Measurements from ENCODE around the gene EDARADD. TPM values are rescaled to one million over a fixed set of nuclear protein-coding genes. Genes with fewer than 3 reads are reported as not detected.

EDARADD gene
- total RNA-seq, 1 experiment from 2014 or later, result 0.30 TPM

GRCh38 chr1:236353813-236354212, 40.3 kb upstream of the EDARADD start:
- intact Hi-C loops (cut with micrococcal nuclease), result no loop called here
- no peak for TF ChIP-seq MAX (IDR thresholded peaks at IDR 0.05)
- TF ChIP-seq POLR2AphosphoS5 (IDR thresholded peaks at IDR 0.05; ENCODE audit: low read depth, low read length), result no peak
- TF ChIP-seq SP1 (IDR thresholded peaks at IDR 0.05; ENCODE audit: low read depth), result no peak
- no peak for TF ChIP-seq REST (IDR thresholded peaks at IDR 0.05; ENCODE audit: low read depth)
- no peak for TF ChIP-seq EZH2phosphoT487 (IDR thresholded peaks at IDR 0.05; ENCODE audit: borderline replicate concordance)
- TF ChIP-seq EZH2 (IDR thresholded peaks at IDR 0.05), result no peak
- TF ChIP-seq ZFX (IDR thresholded peaks at IDR 0.05), result no peak
- TF ChIP-seq ZNF274 (IDR thresholded peaks at IDR 0.05; ENCODE audit: low read depth, low read length), result no peak
- TF ChIP-seq SIN3A (IDR thresholded peaks at IDR 0.05; ENCODE audit: low read depth), result no peak
- TF ChIP-seq CTCF (IDR thresholded peaks at IDR 0.05 in 2 of 3, conservative IDR thresholded peaks at IDR 0.05 in 1 of 3; ENCODE audit: borderline replicate concordance in 1 of 3, insufficient read depth in 1 of 3, low read depth in 2 of 3, low read length in 2 of 3), result no peak
- TF ChIP-seq SRF (IDR thresholded peaks at IDR 0.05; ENCODE audit: low read depth), result no peak
- no peak for TF ChIP-seq CBX3 (IDR thresholded peaks at IDR 0.05; ENCODE audit: low read depth)
- TF ChIP-seq ZBTB33 (IDR thresholded peaks at IDR 0.05; ENCODE audit: extremely low read depth, insufficient replicate concordance, low read length), result no peak
- TF ChIP-seq POLR2A (IDR thresholded peaks at IDR 0.05; ENCODE audit: borderline replicate concordance, extremely low read depth, insufficient read depth, insufficient read length), result no peak
- no peak for TF ChIP-seq ATF3 (IDR thresholded peaks at IDR 0.05)
- BruUV-seq (replicated peaks), result no TSS peak
- H3K4me1 ChIP-seq (ENCODE audit: control insufficient read depth in 1 of 2, insufficient read depth in 2 of 2, low read length in 2 of 2), result no peaks in the 10 kb centered on the region
- H3K79me2 ChIP-seq (ENCODE audit: insufficient read depth, low read length), result no peaks in the 10 kb centered on the region
- H3K9ac ChIP-seq (ENCODE audit: low read length), result no peak overlapping the region
- ATAC-seq (no peak), DNase-seq (ENCODE audit: low read depth, low spot score) (no peak)
- H3K4me3 ChIP-seq (replicated peaks in 1 of 2; ENCODE audit: low read depth in 1 of 2, low read length in 2 of 2), result no peak overlapping the region
- CTCF ChIA-PET, result interaction anchor here (0.9 kb wide), 1 partner anchor 98 kb away, joined by 4 read pairs; no protein-coding TSS in a partner anchor
- no peaks in the 10 kb centered on the region for H3K9me2 ChIP-seq (ENCODE audit: insufficient read depth)
- no peaks in the 10 kb centered on the region for H3K9me3 ChIP-seq (ENCODE audit: control insufficient read depth in 1 of 2, insufficient read depth in 1 of 2, low read depth in 1 of 2, low read length in 2 of 2)
- RAD21 ChIA-PET (ENCODE audit: low non-redundant PET in 1 of 2, low total read pairs in 2 of 2, uncharacterized antibody in 2 of 2, unreplicated experiment in 2 of 2), result no interaction called here
- POLR2A ChIA-PET, result no interaction called here
- H3K27me3 ChIP-seq (ENCODE audit: insufficient read depth, low read length), result no peaks in the 10 kb centered on the region
- no peaks in the 10 kb centered on the region for H4K20me1 ChIP-seq (ENCODE audit: insufficient read depth)
- H3K36me3 ChIP-seq (ENCODE audit: control insufficient read depth in 1 of 2, insufficient read depth in 2 of 2, low read length in 2 of 2), result no peaks in the 10 kb centered on the region
- H3K4me2 ChIP-seq (ENCODE audit: low read length), result no peak overlapping the region
- no peak overlapping the region for H3K27ac ChIP-seq (ENCODE audit: low read depth, low read length)
- no peak overlapping the region for H2AFZ ChIP-seq (ENCODE audit: low read depth, low read length, poor library complexity, severe bottlenecking)

All from HCT116 (cell line).